Renal cortical epithelial cell (primary cell): ENCODE data around the gene TMEM106B. TPM values are rescaled to one million over a fixed set of nuclear protein-coding genes. Genes with fewer than 3 reads are reported as not detected.

ENCODE experiments used
- total RNA-seq: library from RNA; depleted of rRNA; stranded (reverse); fragments of >200 nt; gene quantifications from 2 replicates; pipeline ENCODE4 v1.2.3, GENCODE V29; 2014

Gene TMEM106B
- total RNA-seq, 1 donor from 2014 or later, result 117 TPM

Other genes with a start within 250 kb of the TMEM106B start
- 1.6 and 3.0 TPM in 2 replicates for gene VWDE, start 192.6 kb downstream of the TMEM106B start, total RNA-seq